IMR-90 (cell line): ENCODE data around the gene EEPD1.

Experiments
- MAZ ChIP-seq: IDR thresholded peaks from 2 replicates; pipeline ENCODE4 v1.6.1; 2012; ENCODE audit warnings: low read depth, mild to moderate bottlenecking, low read length, improper control_type of control experiment, moderate library complexity, borderline replicate concordance
- POLR2A ChIP-seq: IDR thresholded peaks from 2 replicates; pipeline ENCODE4 v1.6.1; 2012; ENCODE audit warnings: mild to moderate bottlenecking, low read depth, low read length
- RFX5 ChIP-seq: IDR thresholded peaks from 2 replicates; pipeline ENCODE4 v1.8.0; 2012; ENCODE audit warnings: low read depth, mild to moderate bottlenecking, low read length, moderate library complexity
- TF ChIP-seq, protein P1 (sequence below): conservative IDR thresholded peaks from 2 replicates; pipeline ENCODE4 v1.5.1; 2012; ENCODE audit warnings: mild to moderate bottlenecking, low read depth, low read length, improper control_type of control experiment
- TF ChIP-seq, protein P2 (sequence below): fragments of 150-350 bp; IDR thresholded peaks from 2 replicates; pipeline ENCODE4 v1.6.1; 2016; ENCODE audit warnings: low read depth, mild to moderate bottlenecking, low read length, moderate library complexity, borderline replicate concordance

DNA sequence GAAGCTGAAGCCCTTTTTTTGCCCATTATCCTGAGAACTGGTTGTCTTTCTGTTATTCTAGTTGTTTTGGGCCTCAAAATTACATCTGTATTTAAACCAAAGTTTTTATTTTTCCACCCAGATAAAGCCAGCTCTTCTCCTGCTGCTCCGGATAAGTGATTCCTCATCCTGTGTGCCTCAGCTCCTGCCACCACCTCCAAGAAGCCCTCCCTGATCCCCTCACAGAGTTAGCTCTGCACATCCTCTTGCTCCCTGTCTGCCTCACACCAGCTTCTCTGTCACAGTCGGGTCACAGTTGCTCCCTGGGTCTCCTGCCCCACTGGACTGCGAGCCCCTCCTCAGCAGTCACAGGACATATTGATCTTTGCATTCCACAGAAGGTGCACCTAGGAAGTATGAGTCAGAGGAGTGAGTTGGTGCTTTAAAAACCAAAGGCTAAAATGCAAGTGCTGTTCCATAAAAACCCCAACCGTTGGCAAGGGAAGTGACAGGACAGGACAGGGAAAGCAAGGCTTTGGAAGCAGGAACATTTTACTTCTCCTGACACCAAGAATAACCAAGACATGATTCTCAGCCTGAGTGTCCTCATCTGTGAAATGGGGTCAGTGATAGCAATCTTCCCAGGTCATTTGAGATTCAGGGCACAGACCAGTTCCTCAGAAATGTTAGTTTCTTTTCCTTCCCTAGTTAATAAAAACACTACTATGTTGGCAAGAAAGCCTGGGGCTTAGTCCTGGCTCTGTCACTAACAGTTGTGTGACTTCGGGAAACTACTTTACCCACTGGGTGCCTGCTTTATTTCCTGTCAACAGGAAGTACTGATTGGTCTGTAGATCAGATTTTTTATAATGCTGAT, 36.5 kb upstream of the EEPD1 start:
- TF ChIP-seq POLR2A (no peak), RFX5 (no peak), MAZ (no peak)
- TF ChIP-seq, protein P1, sequence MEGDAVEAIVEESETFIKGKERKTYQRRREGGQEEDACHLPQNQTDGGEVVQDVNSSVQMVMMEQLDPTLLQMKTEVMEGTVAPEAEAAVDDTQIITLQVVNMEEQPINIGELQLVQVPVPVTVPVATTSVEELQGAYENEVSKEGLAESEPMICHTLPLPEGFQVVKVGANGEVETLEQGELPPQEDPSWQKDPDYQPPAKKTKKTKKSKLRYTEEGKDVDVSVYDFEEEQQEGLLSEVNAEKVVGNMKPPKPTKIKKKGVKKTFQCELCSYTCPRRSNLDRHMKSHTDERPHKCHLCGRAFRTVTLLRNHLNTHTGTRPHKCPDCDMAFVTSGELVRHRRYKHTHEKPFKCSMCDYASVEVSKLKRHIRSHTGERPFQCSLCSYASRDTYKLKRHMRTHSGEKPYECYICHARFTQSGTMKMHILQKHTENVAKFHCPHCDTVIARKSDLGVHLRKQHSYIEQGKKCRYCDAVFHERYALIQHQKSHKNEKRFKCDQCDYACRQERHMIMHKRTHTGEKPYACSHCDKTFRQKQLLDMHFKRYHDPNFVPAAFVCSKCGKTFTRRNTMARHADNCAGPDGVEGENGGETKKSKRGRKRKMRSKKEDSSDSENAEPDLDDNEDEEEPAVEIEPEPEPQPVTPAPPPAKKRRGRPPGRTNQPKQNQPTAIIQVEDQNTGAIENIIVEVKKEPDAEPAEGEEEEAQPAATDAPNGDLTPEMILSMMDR = no peak
- TF ChIP-seq, protein P2, sequence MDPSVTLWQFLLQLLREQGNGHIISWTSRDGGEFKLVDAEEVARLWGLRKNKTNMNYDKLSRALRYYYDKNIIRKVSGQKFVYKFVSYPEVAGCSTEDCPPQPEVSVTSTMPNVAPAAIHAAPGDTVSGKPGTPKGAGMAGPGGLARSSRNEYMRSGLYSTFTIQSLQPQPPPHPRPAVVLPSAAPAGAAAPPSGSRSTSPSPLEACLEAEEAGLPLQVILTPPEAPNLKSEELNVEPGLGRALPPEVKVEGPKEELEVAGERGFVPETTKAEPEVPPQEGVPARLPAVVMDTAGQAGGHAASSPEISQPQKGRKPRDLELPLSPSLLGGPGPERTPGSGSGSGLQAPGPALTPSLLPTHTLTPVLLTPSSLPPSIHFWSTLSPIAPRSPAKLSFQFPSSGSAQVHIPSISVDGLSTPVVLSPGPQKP = no peak
